Measurements from ENCODE around the gene TEX101. TPM values are rescaled to one million over a fixed set of nuclear protein-coding genes. Genes with fewer than 3 reads are reported as not detected.

TEX101 gene
- total RNA-seq, 1 donor from 2014 or later: not detected

- Histone ChIP-seq H3K4me3 (peak overlapping the region; percentile 61 to 70), H3K36me3 (peaks cover 0 to 5% of the 10 kb centered on the region in 2 donors), H3K27me3 (no peaks in the 10 kb centered on the region), H3K27ac (peak overlapping the region; percentile 90), H3K4me1 (peaks cover 20% of the 10 kb centered on the region), H3K9me3 (no peaks in the 10 kb centered on the region)
- intact Hi-C loops (cut with DNase I): loop anchor here (5.0 kb wide), 1 partner anchor 38 kb away; the partner anchor contains the start of gene PHLDB3
- no peak for DNase-seq (ENCODE audit: extremely low spot score in 2 of 2)
- no peak for TF ChIP-seq POLR2A (IDR thresholded peaks at IDR 0.05)
- peak in 1 of 2 donors; percentile 46 for TF ChIP-seq POLR2AphosphoS5 (IDR thresholded peaks at IDR 0.05; ENCODE audit: insufficient read depth in 1 of 2, low read depth in 1 of 2)
Measured at GRCh38 chr19:43464134-43464775, 49.6 kb downstream of the TEX101 start.

DNA sequence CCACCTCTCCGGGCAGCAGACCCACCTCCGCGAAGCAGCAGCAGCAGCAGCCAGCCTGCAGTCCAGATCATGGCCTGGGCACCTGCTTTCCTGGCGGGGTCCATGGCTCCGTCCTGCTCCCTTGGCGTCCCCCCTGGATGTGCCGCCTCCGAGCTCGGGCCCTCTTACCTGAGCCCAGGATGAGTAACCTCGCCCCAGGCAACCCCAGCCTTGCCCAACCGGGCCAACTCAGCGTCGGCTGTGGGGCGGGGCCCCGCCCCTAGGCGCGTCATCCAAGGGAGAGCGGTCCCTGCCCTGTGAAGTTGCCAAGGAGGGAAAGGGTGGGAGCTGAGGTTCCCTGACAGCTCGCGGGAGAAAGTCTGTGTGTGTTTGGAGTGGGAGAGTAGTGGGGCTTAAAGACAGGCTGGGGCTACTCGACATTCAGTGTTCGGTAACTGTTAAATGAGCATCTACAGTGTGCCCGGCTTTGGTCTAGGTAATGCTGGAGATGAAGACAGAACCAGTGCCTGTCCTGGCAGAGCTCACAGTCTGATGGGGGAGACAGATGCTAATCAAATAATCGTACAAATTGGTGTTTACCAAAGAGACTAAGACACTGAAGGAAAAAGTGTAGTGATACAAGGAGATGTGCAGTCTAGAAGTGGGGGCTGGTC, 50.9 kb downstream of the TEX101 start, which contains the start of gene LYPD3:
LYPD3 (minus strand) TSS at position 141 of the 653 bp plus-strand sequence; CDS start at position 104, 37 bp downstream.
- TF ChIP-seq POLR2AphosphoS5 (IDR thresholded peaks at IDR 0.05; ENCODE audit: insufficient read depth in 1 of 2, low read depth in 1 of 2): peak in 1 of 2 donors; percentile 71
- TF ChIP-seq, protein P1, sequence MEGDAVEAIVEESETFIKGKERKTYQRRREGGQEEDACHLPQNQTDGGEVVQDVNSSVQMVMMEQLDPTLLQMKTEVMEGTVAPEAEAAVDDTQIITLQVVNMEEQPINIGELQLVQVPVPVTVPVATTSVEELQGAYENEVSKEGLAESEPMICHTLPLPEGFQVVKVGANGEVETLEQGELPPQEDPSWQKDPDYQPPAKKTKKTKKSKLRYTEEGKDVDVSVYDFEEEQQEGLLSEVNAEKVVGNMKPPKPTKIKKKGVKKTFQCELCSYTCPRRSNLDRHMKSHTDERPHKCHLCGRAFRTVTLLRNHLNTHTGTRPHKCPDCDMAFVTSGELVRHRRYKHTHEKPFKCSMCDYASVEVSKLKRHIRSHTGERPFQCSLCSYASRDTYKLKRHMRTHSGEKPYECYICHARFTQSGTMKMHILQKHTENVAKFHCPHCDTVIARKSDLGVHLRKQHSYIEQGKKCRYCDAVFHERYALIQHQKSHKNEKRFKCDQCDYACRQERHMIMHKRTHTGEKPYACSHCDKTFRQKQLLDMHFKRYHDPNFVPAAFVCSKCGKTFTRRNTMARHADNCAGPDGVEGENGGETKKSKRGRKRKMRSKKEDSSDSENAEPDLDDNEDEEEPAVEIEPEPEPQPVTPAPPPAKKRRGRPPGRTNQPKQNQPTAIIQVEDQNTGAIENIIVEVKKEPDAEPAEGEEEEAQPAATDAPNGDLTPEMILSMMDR (IDR thresholded peaks at IDR 0.05): no peak
- no peaks in the 10 kb centered on the region for H3K9me3 ChIP-seq
- H3K4me1 ChIP-seq: peaks cover 20% of the 10 kb centered on the region
- H3K36me3 ChIP-seq: peaks cover 0 to 5% of the 10 kb centered on the region in 2 donors
- H3K27me3 ChIP-seq: no peaks in the 10 kb centered on the region
- H3K27ac ChIP-seq: peak within 1 kb of the TSS; percentile 90
- H3K4me3 ChIP-seq: peak within 1 kb of the TSS; percentile 61 to 70
- intact Hi-C loops (cut with DNase I): no loop called here
- no peak for DNase-seq (ENCODE audit: extremely low spot score in 2 of 2)

GRCh38 chr19:43466793-43467192, 52.1 kb downstream of the TEX101 start:
- intact Hi-C loops (cut with DNase I): no loop called here
- Histone ChIP-seq H3K4me3 (no peak overlapping the region), H3K4me1 (peaks cover 25% of the 10 kb centered on the region), H3K36me3 (no peaks in the 10 kb centered on the region), H3K9me3 (no peaks in the 10 kb centered on the region), H3K27ac (no peak overlapping the region), H3K27me3 (no peaks in the 10 kb centered on the region)
- TF ChIP-seq POLR2A (IDR thresholded peaks at IDR 0.05) (no peak), POLR2AphosphoS5 (IDR thresholded peaks at IDR 0.05; ENCODE audit: insufficient read depth in 1 of 2, low read depth in 1 of 2) (no peak)
- TF ChIP-seq, protein P1 (IDR thresholded peaks at IDR 0.05): no peak
- DNase-seq (ENCODE audit: extremely low spot score in 2 of 2): no peak

DNA sequence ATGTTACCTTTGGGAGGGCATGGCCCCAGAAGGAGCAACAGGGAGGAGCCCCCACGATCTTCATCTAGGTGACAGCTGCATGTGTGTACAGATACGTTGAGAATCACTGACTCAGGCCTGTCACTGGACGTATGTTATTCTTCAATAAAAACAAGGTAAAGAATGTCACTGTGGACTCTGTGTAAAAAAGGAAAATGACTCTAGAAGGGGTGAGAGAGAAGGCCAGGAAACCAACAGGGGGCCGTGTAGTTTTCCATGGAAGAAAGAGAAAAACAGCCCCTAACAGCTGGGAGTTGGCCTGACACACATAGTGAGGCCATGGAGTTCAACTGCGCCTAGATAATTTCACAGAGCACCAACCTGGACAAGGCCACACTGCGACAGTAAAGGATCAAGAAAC, 52.6 kb downstream of the TEX101 start:
- H3K4me3 ChIP-seq: no peak overlapping the region
- peaks cover 25% of the 10 kb centered on the region for H3K4me1 ChIP-seq
- H3K36me3 ChIP-seq: no peaks in the 10 kb centered on the region
- TF ChIP-seq POLR2A (IDR thresholded peaks at IDR 0.05) (no peak), POLR2AphosphoS5 (IDR thresholded peaks at IDR 0.05; ENCODE audit: insufficient read depth in 1 of 2, low read depth in 1 of 2) (no peak)
- TF ChIP-seq, protein P1 (IDR thresholded peaks at IDR 0.05): no peak
- intact Hi-C loops (cut with DNase I): no loop called here
- no peak for DNase-seq (ENCODE audit: extremely low spot score in 2 of 2)
- H3K27me3 ChIP-seq: no peaks in the 10 kb centered on the region
- no peak overlapping the region for H3K27ac ChIP-seq
- no peaks in the 10 kb centered on the region for H3K9me3 ChIP-seq

DNA sequence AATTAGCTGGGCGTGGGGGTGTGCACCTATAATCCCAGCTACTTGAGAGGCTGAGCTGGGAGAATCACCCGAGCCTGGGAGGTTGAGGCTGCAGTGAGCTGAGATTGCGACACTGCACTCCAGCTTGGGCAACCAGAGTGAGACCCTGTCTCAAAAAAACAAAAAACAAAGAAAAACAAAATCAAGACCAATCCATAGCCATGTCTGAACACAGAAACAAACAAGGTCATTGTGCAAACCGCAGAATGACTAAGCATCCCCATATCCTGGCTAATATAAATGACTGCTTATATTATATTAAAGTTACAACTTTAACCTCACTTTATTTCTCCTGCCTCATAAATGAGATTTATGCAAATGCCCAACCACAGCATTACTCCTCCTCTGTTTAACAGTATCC, 53.0 kb downstream of the TEX101 start:
- TF ChIP-seq POLR2AphosphoS5 (IDR thresholded peaks at IDR 0.05; ENCODE audit: insufficient read depth in 1 of 2, low read depth in 1 of 2): no peak
- no peak for DNase-seq (ENCODE audit: extremely low spot score in 2 of 2)
- Histone ChIP-seq H3K9me3 (no peaks in the 10 kb centered on the region), H3K4me3 (no peak overlapping the region), H3K27me3 (no peaks in the 10 kb centered on the region), H3K27ac (no peak overlapping the region), H3K36me3 (no peaks in the 10 kb centered on the region), H3K4me1 (peaks cover 25% of the 10 kb centered on the region)
- intact Hi-C loops (cut with DNase I): no loop called here

Other genes with a start within 250 kb of the TEX101 start
- gene PSG5, start 228.4 kb upstream of the TEX101 start, total RNA-seq: not detected
- gene PSG4, start 209.3 kb upstream of the TEX101 start, total RNA-seq: 8.3 TPM
- gene PSG9, start 145.4 kb upstream of the TEX101 start, total RNA-seq: not detected
- gene CD177, start 61.2 kb upstream of the TEX101 start, total RNA-seq: not detected
- 247 TPM for gene LYPD3, start 50.7 kb downstream of the TEX101 start, total RNA-seq
- gene PHLDB3, start 89.9 kb downstream of the TEX101 start, total RNA-seq: 24.3 TPM
- 74.4 TPM for gene ETHE1, start 112.3 kb downstream of the TEX101 start, total RNA-seq
- 2.9 TPM for gene ZNF575, start 118.3 kb downstream of the TEX101 start, total RNA-seq
- gene XRCC1, start 160.6 kb downstream of the TEX101 start, total RNA-seq: 20.9 TPM
- gene PINLYP, start 160.9 kb downstream of the TEX101 start, total RNA-seq: 8.8 TPM
- gene IRGQ, start 181.2 kb downstream of the TEX101 start, total RNA-seq: 11.0 TPM
- 21.9 TPM for gene ZNF576, start 181.7 kb downstream of the TEX101 start, total RNA-seq
- gene SRRM5, start 197.2 kb downstream of the TEX101 start, total RNA-seq: 0.98 TPM
- 30.9 TPM for gene ZNF428, start 204.7 kb downstream of the TEX101 start, total RNA-seq
- 4.7 TPM for gene CADM4, start 225.0 kb downstream of the TEX101 start, total RNA-seq

Measured in vagina (tissue), 2 donors.